ENCODE results near the gene NBPF3. TPM values are rescaled to one million over a fixed set of nuclear protein-coding genes. Genes with fewer than 3 reads are reported as not detected.

NBPF3 gene
- polyA plus RNA-seq, 2 of the 4 experiments (the other 2 are of a cell fraction): 7.4 to 8.5 TPM

DNA sequence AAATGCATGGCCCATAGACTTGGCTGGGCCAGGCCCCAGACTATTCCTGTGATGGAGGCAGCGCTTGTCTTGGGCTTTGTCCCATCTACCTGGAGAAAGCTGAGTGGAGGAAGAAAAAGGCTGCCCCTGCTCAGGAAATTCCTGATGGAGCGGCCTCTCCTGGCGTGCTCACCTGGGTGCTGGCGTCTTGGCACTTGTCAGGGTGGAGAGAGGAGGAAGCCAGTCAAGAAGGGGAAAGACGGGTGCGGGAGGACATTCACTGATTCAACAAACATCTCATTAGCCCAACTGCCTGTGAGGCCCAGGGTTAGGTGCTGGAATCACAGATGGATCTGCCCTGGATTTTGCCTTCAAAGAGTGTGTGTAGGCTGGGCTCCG, 85.4 kb downstream of the NBPF3 start (continued):
- no peak for TF ChIP-seq RARB (CRISPR knock-in tag; IDR thresholded peaks at IDR 0.05)
- TF ChIP-seq ZNF302 (CRISPR knock-in tag; IDR thresholded peaks at IDR 0.05): no peak
- TF ChIP-seq, protein P1, sequence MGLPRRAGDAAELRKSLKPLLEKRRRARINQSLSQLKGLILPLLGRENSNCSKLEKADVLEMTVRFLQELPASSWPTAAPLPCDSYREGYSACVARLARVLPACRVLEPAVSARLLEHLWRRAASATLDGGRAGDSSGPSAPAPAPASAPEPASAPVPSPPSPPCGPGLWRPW (IDR thresholded peaks at IDR 0.05): no peak
- TF ChIP-seq JUNB (IDR thresholded peaks at IDR 0.05): no peak
- TF ChIP-seq, protein P2, sequence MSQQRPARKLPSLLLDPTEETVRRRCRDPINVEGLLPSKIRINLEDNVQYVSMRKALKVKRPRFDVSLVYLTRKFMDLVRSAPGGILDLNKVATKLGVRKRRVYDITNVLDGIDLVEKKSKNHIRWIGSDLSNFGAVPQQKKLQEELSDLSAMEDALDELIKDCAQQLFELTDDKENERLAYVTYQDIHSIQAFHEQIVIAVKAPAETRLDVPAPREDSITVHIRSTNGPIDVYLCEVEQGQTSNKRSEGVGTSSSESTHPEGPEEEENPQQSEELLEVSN (IDR thresholded peaks at IDR 0.05; ENCODE audit: borderline replicate concordance, low read depth): no peak

DNA sequence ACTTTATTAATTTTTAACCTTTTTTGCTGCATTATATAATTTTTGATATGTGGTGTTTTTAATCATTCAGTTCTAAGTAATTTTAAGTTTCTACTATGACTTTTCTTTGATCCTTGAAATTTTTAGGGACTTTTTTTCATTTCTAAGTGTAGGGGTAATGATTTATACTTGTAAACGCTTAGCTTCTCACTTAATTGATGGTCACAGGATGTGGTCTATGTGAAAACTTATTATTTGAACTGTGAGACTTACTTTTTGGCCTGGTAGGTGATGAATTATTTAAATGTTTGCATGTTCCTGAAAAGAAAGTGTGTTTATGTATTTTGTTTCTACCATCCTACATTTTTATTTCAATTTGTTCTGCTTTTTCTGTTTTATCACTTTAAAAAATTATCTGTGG, 86.5 kb downstream of the NBPF3 start:
- no peak overlapping the region for H3K4me2 ChIP-seq
- H3K9me3 ChIP-seq: no peaks in the 10 kb centered on the region
- no peak overlapping the region for H3K4me3 ChIP-seq
- ChIA-PET CTCF (interaction anchor here (0.8 to 1.6 kb wide), 2 partner anchors 9 to 17 kb away, joined by 4 read pairs; partner anchors contain the start of gene ALPL), POLR2A (no interaction called here)
- TF ChIP-seq ZSCAN20 (CRISPR knock-in tag; IDR thresholded peaks at IDR 0.05) (no peak), HEYL (CRISPR knock-in tag; IDR thresholded peaks at IDR 0.05) (no peak), NFE2L2 (conservative IDR thresholded peaks at IDR 0.05; ENCODE audit: low read length) (no peak), FOXS1 (CRISPR knock-in tag; IDR thresholded peaks at IDR 0.05) (no peak), TFCP2L1 (CRISPR knock-in tag; IDR thresholded peaks at IDR 0.05) (no peak), TP53 (CRISPR knock-in tag; IDR thresholded peaks at IDR 0.05) (no peak), RCOR1 (IDR thresholded peaks at IDR 0.05; ENCODE audit: low read depth, low read length) (no peak), KDM1A (IDR thresholded peaks at IDR 0.05; ENCODE audit: low read depth) (no peak), KDM5A (IDR thresholded peaks at IDR 0.05) (no peak), FOSL2 (IDR thresholded peaks at IDR 0.05) (no peak), FOSL2 (CRISPR knock-in tag; IDR thresholded peaks at IDR 0.05) (no peak), EHMT2 (IDR thresholded peaks at IDR 0.05; ENCODE audit: low read depth) (no peak), RNF2 (IDR thresholded peaks at IDR 0.05; ENCODE audit: borderline replicate concordance, low read depth) (no peak), ZFP36 (IDR thresholded peaks at IDR 0.05; ENCODE audit: borderline replicate concordance, partially characterized antibody) (no peak)
- TF ChIP-seq, protein P3, sequence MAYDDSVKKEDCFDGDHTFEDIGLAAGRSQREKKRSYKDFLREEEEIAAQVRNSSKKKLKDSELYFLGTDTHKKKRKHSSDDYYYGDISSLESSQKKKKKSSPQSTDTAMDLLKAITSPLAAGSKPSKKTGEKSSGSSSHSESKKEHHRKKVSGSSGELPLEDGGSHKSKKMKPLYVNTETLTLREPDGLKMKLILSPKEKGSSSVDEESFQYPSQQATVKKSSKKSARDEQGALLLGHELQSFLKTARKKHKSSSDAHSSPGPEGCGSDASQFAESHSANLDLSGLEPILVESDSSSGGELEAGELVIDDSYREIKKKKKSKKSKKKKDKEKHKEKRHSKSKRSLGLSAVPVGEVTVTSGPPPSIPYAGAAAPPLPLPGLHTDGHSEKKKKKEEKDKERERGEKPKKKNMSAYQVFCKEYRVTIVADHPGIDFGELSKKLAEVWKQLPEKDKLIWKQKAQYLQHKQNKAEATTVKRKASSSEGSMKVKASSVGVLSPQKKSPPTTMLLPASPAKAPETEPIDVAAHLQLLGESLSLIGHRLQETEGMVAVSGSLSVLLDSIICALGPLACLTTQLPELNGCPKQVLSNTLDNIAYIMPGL (CRISPR knock-in tag; IDR thresholded peaks at IDR 0.05; ENCODE audit: borderline replicate concordance): no peak
- TF ChIP-seq, protein P4, sequence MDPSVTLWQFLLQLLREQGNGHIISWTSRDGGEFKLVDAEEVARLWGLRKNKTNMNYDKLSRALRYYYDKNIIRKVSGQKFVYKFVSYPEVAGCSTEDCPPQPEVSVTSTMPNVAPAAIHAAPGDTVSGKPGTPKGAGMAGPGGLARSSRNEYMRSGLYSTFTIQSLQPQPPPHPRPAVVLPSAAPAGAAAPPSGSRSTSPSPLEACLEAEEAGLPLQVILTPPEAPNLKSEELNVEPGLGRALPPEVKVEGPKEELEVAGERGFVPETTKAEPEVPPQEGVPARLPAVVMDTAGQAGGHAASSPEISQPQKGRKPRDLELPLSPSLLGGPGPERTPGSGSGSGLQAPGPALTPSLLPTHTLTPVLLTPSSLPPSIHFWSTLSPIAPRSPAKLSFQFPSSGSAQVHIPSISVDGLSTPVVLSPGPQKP (IDR thresholded peaks at IDR 0.05; ENCODE audit: low read depth, low read length): no peak
- TF ChIP-seq, protein P1 (IDR thresholded peaks at IDR 0.05): no peak
- TF ChIP-seq, protein P5, sequence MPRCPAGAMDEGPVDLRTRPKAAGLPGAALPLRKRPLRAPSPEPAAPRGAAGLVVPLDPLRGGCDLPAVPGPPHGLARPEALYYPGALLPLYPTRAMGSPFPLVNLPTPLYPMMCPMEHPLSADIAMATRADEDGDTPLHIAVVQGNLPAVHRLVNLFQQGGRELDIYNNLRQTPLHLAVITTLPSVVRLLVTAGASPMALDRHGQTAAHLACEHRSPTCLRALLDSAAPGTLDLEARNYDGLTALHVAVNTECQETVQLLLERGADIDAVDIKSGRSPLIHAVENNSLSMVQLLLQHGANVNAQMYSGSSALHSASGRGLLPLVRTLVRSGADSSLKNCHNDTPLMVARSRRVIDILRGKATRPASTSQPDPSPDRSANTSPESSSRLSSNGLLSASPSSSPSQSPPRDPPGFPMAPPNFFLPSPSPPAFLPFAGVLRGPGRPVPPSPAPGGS (IDR thresholded peaks at IDR 0.05): no peak
- H3K27ac ChIP-seq: no peak overlapping the region
- FAIRE-seq (no peak), ATAC-seq (no peak), DNase-seq (ENCODE audit: low read depth in 1 of 2, low spot score in 1 of 2) (no peak)
- 85% methylated on average over 1 of the region's 1 CpG for WGBS (ENCODE audit: missing lambda C conversion rate)
- no peaks in the 10 kb centered on the region for H3K4me1 ChIP-seq

All from A549 (cell line).